ENCODE results near the gene SLIT2.

- TF ChIP-seq CTCF (IDR thresholded peaks at IDR 0.05 in 8 of 11, conservative IDR thresholded peaks at IDR 0.05 in 3 of 11) (no peak), POLR2AphosphoS5 (IDR thresholded peaks at IDR 0.05) (no peak), POLR2A (IDR thresholded peaks at IDR 0.05) (no peak)
Measured at GRCh38 chr4:20287246-20287645, 35.5 kb downstream of the SLIT2 start.

All from spleen (tissue), 7 donors.